ENCODE measurements around the gene ADCY4.
A peak's percentile ranks its signal among the peaks of the same experiment; 100 is the strongest.

GRCh38 chr14:24365600-24366412, 30.9 kb upstream of the ADCY4 start:
- TF ChIP-seq, protein P1, sequence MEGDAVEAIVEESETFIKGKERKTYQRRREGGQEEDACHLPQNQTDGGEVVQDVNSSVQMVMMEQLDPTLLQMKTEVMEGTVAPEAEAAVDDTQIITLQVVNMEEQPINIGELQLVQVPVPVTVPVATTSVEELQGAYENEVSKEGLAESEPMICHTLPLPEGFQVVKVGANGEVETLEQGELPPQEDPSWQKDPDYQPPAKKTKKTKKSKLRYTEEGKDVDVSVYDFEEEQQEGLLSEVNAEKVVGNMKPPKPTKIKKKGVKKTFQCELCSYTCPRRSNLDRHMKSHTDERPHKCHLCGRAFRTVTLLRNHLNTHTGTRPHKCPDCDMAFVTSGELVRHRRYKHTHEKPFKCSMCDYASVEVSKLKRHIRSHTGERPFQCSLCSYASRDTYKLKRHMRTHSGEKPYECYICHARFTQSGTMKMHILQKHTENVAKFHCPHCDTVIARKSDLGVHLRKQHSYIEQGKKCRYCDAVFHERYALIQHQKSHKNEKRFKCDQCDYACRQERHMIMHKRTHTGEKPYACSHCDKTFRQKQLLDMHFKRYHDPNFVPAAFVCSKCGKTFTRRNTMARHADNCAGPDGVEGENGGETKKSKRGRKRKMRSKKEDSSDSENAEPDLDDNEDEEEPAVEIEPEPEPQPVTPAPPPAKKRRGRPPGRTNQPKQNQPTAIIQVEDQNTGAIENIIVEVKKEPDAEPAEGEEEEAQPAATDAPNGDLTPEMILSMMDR (conservative IDR thresholded peaks at IDR 0.05) = peak; percentile 79
- TF ChIP-seq ZFX (IDR thresholded peaks at IDR 0.05) = no peak
